Naive B cell (primary cell): ENCODE data around the gene DOCK4. TPM values are rescaled to one million over a fixed set of nuclear protein-coding genes. Genes with fewer than 3 reads are reported as not detected.

ENCODE experiments used
- ATAC-seq, 2 donors: fragments of 150-1000 bp; cut with Tn5 transposase; 2 replicates each; pipeline ENCODE4 v1.10.0; 2021; ENCODE audit warnings: low read depth in 2 of 2, mild to moderate bottlenecking in 2 of 2, moderate library complexity in 2 of 2
- DNase-seq: peaks from one replicate; pipeline ENCODE4 v3.0.0; 2022
- H3K27ac Mint-ChIP-seq, 6 donors: one replicate each; pipeline ENCODE4 v1.8.0; 2020 to 2022; ENCODE audit warnings: mild to moderate bottlenecking in 6 of 6, mixed read lengths in 6 of 6, moderate library complexity in 5 of 6, inconsistent platforms in 2 of 6
- H3K27me3 Mint-ChIP-seq, 3 donors: one replicate each; pipeline ENCODE4 v1.8.0; 2021 to 2022; ENCODE audit warnings: mixed read lengths in 3 of 3, mild to moderate bottlenecking in 1 of 3
- H3K36me3 Mint-ChIP-seq, 2 donors: one replicate each; pipeline ENCODE4 v1.8.0; 2020 to 2022; ENCODE audit warnings: mixed read lengths in 2 of 2, inconsistent platforms in 1 of 2, mild to moderate bottlenecking in 1 of 2
- H3K4me1 Mint-ChIP-seq, 3 donors: one replicate each; pipeline ENCODE4 v1.8.0; 2020 to 2022; ENCODE audit warnings: mixed read lengths in 3 of 3, inconsistent platforms in 1 of 3, mild to moderate bottlenecking in 1 of 3, moderate library complexity in 1 of 3
- H3K4me3 Mint-ChIP-seq, 8 donors: one replicate each; pipeline ENCODE4 v1.8.0; 2020 to 2022; ENCODE audit warnings: mild to moderate bottlenecking in 8 of 8, mixed read lengths in 8 of 8, moderate library complexity in 8 of 8, inconsistent platforms in 2 of 8
- H3K9me3 Mint-ChIP-seq, 7 donors: one replicate each; pipeline ENCODE4 v1.8.0; 2020 to 2022; ENCODE audit warnings: mixed read lengths in 7 of 7, mild to moderate bottlenecking in 5 of 7, inconsistent platforms in 2 of 7, moderate library complexity in 1 of 7
- polyA plus RNA-seq, 6 donors: library from polyadenylated mRNA; unstranded; fragments of 300-500 nt; fragmentation: Illumina TruSeq; gene quantifications; one replicate each; pipeline ENCODE4 v1.2.3, GENCODE V29; 2021; ENCODE audit warnings: low read depth in 6 of 6

The DOCK4 gene
- polyA plus RNA-seq, 6 donors from 2014 or later, result 0.16 to 0.55 (median 0.28) TPM; not detected in 3

DNA sequence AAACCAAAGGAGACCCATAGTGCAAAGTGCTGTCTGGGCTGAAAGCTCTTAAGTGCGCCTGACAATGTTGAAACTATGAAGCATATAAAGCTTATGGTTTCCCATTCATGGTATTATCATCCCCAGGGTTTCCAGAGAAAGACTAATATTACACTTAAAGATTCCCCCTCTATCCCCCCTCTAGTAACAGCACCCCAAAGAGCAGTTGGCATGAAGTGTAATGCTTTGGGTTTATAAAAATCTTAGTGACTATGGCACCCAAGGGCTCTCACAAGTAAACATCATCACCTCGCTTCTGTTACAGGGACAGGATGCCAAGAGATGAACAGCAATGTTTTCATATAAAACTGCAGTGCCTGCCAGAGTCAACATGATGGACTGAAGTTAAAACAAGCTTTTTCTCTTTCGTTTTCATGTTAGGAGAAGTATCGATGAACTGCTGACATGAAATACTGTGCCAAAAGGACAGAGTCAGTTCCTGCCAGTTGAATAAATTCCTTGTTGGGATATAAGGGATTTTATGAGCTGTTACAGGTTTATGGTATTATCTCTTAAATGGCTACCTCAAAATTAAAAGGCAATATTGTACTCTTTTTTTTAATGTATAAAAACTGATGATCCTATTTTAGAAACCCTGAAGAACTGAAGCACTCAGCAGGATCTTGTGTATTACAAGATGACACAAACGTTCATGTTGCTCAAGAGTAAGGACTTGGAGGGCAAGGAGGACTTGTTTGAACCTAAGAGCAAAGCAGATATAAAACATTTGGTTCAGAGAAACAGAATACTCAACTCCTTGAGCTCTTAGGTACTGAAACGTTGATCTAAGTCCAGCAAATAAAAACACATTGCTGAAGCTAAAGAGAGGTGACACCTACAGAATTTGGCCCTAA lies 440.2 kb downstream of the DOCK4 start:
- DNase-seq (no peak), ATAC-seq (no peak)
- peaks cover 0 to 4% (median 0%) of the 10 kb centered on the region in 3 donors for H3K27me3 Mint-ChIP-seq
- H3K36me3 Mint-ChIP-seq, result no peaks in the 10 kb centered on the region
- H3K4me1 Mint-ChIP-seq, result no peaks in the 10 kb centered on the region
- no peak overlapping the region for H3K4me3 Mint-ChIP-seq
- no peaks in the 10 kb centered on the region for H3K9me3 Mint-ChIP-seq
- no peak overlapping the region for H3K27ac Mint-ChIP-seq

DNA sequence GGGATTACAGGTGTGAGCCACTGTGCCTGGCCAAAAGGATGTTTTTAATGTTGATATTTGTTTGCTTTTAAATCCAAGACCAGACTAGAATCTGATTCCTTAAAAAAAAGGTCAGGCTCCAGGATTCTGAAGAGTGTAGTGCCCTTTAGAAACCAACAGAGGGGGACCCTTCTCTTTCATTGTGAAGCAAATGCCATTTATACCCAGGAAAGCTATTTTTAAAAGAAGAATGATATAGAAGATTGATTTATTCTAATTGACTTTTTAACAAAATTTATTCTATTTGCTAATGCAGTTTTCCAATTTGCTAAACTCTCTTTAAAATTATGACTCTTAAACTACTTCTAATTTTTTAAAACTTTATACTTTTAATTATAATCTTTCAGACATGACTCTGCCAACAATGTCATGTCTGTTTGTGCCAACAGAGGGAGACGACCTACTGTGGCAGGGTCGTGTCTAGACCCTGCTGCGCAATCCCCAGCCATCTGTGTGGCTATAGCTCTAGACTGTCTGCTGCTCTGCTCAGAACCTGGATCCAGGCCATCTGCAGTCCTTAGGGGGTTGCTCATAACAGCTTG lies 442.9 kb downstream of the DOCK4 start:
- no peaks in the 10 kb centered on the region for H3K27me3 Mint-ChIP-seq
- ATAC-seq (no peak), DNase-seq (no peak)
- no peaks in the 10 kb centered on the region for H3K9me3 Mint-ChIP-seq
- no peaks in the 10 kb centered on the region for H3K36me3 Mint-ChIP-seq
- no peaks in the 10 kb centered on the region for H3K4me1 Mint-ChIP-seq
- no peak overlapping the region for H3K4me3 Mint-ChIP-seq
- H3K27ac Mint-ChIP-seq, result no peak overlapping the region

DNA sequence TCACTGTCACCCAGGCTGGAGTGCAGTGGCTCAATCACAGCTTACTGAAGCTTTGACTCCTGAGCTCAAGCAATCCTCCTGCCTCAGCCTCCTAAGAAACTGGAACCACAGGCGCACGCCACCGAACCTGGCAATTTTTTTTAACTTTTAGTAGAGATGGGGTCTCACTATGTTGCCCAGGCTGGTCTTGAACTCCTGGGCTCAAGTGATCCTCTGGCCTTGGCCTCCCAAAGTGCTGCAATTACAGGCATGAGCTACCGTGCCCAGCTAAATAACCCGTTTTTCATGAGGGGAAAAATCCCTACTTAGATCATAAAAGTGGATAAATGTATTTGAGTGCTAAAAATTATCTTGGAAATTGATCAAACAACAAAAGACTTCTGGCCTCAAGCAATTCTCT lies 443.4 kb downstream of the DOCK4 start:
- DNase-seq (no peak), ATAC-seq (no peak)
- Mint-ChIP-seq H3K27ac (no peak overlapping the region), H3K9me3 (no peaks in the 10 kb centered on the region), H3K4me3 (no peak overlapping the region), H3K27me3 (no peaks in the 10 kb centered on the region), H3K4me1 (no peaks in the 10 kb centered on the region), H3K36me3 (no peaks in the 10 kb centered on the region)

- H3K4me3 Mint-ChIP-seq, result no peak overlapping the region
- no peaks in the 10 kb centered on the region for H3K4me1 Mint-ChIP-seq
- H3K9me3 Mint-ChIP-seq, result no peaks in the 10 kb centered on the region
- DNase-seq (no peak), ATAC-seq (no peak)
- no peak overlapping the region for H3K27ac Mint-ChIP-seq
- no peaks in the 10 kb centered on the region for H3K36me3 Mint-ChIP-seq
- no peaks in the 10 kb centered on the region for H3K27me3 Mint-ChIP-seq
Measured at GRCh38 chr7:111762211-111762610, 444.0 kb downstream of the DOCK4 start.

DNA sequence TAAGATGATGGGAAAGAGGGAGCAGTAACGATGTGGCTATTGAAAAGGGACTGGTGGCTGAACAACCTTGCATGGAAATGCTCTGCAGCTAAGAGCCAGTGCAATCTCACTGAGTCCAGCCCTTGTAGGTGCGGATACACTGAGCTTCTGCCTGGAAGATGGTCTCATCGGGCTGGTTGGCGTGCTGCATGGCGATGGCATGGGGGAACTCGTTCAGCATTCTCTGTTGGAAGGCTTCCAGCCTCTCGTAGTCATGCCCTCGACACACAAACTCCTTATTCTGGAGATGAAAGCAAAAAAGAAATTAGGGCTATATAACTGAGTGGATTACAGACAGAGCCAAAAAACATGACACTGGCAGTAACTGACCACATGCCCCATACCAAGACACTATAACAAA lies 446.2 kb downstream of the DOCK4 start:
- Mint-ChIP-seq H3K36me3 (no peaks in the 10 kb centered on the region), H3K27ac (no peak overlapping the region), H3K27me3 (peaks cover 0 to 8% (median 6%) of the 10 kb centered on the region in 3 donors), H3K4me1 (no peaks in the 10 kb centered on the region), H3K4me3 (no peak overlapping the region), H3K9me3 (no peaks in the 10 kb centered on the region)
- ATAC-seq (no peak), DNase-seq (no peak)

DNA sequence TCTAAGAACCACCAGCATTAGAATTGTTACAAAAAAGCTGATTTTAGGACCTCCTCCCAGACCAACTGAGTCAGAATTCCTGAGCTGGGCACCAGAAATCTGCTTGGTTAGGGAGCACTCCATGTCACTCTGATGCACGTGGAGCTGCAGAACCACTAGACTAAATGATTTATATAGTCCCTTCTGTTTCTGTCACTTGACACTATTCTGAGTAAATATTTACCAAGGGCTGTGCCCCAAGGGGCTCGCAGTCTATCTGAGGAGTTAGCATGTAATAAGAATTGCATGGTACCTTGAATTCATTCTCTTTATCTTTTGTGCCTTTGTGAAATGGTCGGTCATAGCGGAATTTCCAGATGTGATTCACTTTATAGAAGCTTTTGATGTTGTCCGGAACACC lies 447.9 kb downstream of the DOCK4 start:
- no peak for ATAC-seq
- Mint-ChIP-seq H3K27me3 (peaks cover 0 to 8% (median 6%) of the 10 kb centered on the region in 3 donors), H3K4me3 (no peak overlapping the region), H3K36me3 (no peaks in the 10 kb centered on the region), H3K27ac (peak overlapping the region in 1 of 6 donors; percentile 4), H3K9me3 (no peaks in the 10 kb centered on the region), H3K4me1 (no peaks in the 10 kb centered on the region)
- DNase-seq, result no peak

DNA sequence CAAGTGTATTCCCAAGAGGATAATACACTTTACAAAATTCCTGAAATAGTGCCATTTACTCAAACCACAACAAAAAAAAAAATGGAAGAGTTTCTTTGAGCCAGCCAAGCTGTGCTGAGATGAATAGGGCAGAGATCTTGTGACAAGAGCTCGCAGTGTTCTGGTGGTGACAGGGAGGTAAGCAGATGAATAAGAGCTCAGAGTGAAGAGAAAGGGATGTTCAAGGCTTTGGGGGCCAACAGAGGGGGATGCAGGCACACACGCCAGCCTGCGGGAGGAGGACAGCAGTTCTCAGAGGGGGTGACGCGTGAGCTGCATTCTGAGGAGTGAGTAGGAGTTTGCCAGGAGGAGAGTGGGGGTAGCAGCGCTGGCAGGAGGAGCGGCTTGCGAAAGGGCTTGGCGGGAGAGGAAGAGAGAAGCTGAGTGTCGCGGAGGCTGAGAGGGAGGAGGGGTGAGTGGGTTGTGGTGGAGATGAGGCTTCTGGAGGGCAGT lies 449.5 kb downstream of the DOCK4 start:
- Mint-ChIP-seq H3K4me1 (no peaks in the 10 kb centered on the region), H3K36me3 (no peaks in the 10 kb centered on the region), H3K27ac (peak overlapping the region in 2 of 6 donors; percentile 33 to 78), H3K4me3 (no peak overlapping the region), H3K27me3 (peaks cover 0 to 8% (median 6%) of the 10 kb centered on the region in 3 donors), H3K9me3 (no peaks in the 10 kb centered on the region)
- DNase-seq (no peak), ATAC-seq (no peak)

GRCh38 chr7:111755383-111755782 lies 450.8 kb downstream of the DOCK4 start:
- ATAC-seq (no peak), DNase-seq (no peak)
- H3K36me3 Mint-ChIP-seq, result no peaks in the 10 kb centered on the region
- peaks cover 0 to 8% (median 6%) of the 10 kb centered on the region in 3 donors for H3K27me3 Mint-ChIP-seq
- no peak overlapping the region for H3K27ac Mint-ChIP-seq
- H3K4me3 Mint-ChIP-seq, result no peak overlapping the region
- no peaks in the 10 kb centered on the region for H3K9me3 Mint-ChIP-seq
- H3K4me1 Mint-ChIP-seq, result no peaks in the 10 kb centered on the region

DNA sequence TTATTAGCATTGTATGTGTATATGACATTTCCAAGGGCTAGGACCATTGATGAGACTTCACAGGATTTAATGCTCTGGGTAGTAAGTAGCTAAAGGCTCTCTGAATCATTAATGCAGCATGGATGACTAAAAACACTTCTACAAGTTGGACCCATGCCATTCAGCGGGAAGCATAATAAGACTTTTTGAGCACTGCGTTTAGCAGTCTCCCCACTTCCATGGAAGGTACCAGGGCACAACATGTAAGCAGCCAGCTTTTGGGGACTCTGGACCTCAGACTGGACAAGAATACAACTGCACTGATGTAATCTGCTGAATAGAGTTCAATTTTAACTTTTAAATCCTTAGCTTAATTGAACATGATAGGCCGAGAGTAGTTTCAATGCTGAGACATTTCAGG lies 452.2 kb downstream of the DOCK4 start:
- Mint-ChIP-seq H3K9me3 (peaks cover 0 to 2% (median 0%) of the 10 kb centered on the region in 7 donors), H3K27ac (no peak overlapping the region), H3K4me1 (no peaks in the 10 kb centered on the region), H3K27me3 (peaks cover 0 to 8% (median 6%) of the 10 kb centered on the region in 3 donors), H3K4me3 (no peak overlapping the region), H3K36me3 (no peaks in the 10 kb centered on the region)
- ATAC-seq, result no peak
- no peak for DNase-seq

- peaks cover 5 to 8% (median 6%) of the 10 kb centered on the region in 3 donors for H3K27me3 Mint-ChIP-seq
- H3K36me3 Mint-ChIP-seq, result no peaks in the 10 kb centered on the region
- H3K9me3 Mint-ChIP-seq, result peaks cover 0 to 2% (median 0%) of the 10 kb centered on the region in 7 donors
- no peak overlapping the region for H3K27ac Mint-ChIP-seq
- ATAC-seq (peak in 1 of 2 donors; percentile 50), DNase-seq (peak; percentile 17)
- H3K4me1 Mint-ChIP-seq, result no peaks in the 10 kb centered on the region
- H3K4me3 Mint-ChIP-seq, result no peak overlapping the region
Measured at GRCh38 chr7:111752022-111752582, 454.1 kb downstream of the DOCK4 start.

GRCh38 chr7:111750878-111751277 lies 455.3 kb downstream of the DOCK4 start:
- no peak for DNase-seq
- peaks cover 0 to 2% (median 0%) of the 10 kb centered on the region in 7 donors for H3K9me3 Mint-ChIP-seq
- no peaks in the 10 kb centered on the region for H3K36me3 Mint-ChIP-seq
- H3K4me3 Mint-ChIP-seq, result no peak overlapping the region
- H3K4me1 Mint-ChIP-seq, result no peaks in the 10 kb centered on the region
- no peak overlapping the region for H3K27ac Mint-ChIP-seq
- ATAC-seq, result no peak
- H3K27me3 Mint-ChIP-seq, result peaks cover 0 to 8% (median 0%) of the 10 kb centered on the region in 3 donors

DNA sequence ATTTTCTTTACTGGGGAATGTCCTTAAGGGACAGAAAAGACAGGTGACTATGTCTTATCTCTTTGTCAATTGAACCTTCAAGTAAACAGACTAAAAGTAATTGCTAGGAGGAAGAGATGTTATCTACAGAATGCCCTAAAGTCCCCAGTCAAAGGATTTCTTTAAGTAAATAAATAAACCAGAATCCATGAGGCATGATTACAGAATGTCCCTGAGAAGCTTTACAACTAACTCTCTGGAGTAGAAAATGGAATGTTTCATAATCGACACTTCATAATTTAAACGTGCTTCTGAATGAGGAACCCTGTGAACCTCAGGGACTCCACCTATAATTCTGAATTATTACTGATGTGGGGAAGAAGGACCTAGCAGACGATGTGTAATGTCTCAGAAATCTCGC lies 456.0 kb downstream of the DOCK4 start:
- no peaks in the 10 kb centered on the region for H3K36me3 Mint-ChIP-seq

GRCh38 chr7:111749625-111750024 lies 456.6 kb downstream of the DOCK4 start:
- DNase-seq (no peak), ATAC-seq (no peak)
- Mint-ChIP-seq H3K36me3 (no peaks in the 10 kb centered on the region), H3K4me3 (no peak overlapping the region), H3K9me3 (peaks cover 0 to 4% (median 0%) of the 10 kb centered on the region in 7 donors), H3K27me3 (peaks cover 0 to 8% (median 0%) of the 10 kb centered on the region in 3 donors), H3K4me1 (no peaks in the 10 kb centered on the region), H3K27ac (no peak overlapping the region)

More for the DNA sequence above, 456.0 kb downstream of the DOCK4 start:
- ATAC-seq (no peak), DNase-seq (no peak)
- Mint-ChIP-seq H3K4me1 (no peaks in the 10 kb centered on the region), H3K4me3 (no peak overlapping the region), H3K9me3 (peaks cover 0 to 2% (median 0%) of the 10 kb centered on the region in 7 donors), H3K27ac (no peak overlapping the region), H3K27me3 (peaks cover 0 to 8% (median 0%) of the 10 kb centered on the region in 3 donors)
